H1 (cell line): ENCODE results near the gene HDGFL3. TPM values are rescaled to one million over a fixed set of nuclear protein-coding genes. Genes with fewer than 3 reads are reported as not detected.

Source experiments
- CTCF ChIA-PET: fragments of 300-600 bp; sonication (Branson Sonifier 250); formaldehyde crosslinking; loops from one replicate; lab custom pipeline; 2021; ENCODE audit not compliant: partially characterized antibody; lab: Charles Lee
- POLR2A ChIA-PET: fragments of 300-600 bp; sonication (Branson Sonifier 250); formaldehyde crosslinking; loops from one replicate; lab custom pipeline; 2021; ENCODE audit warnings: inconsistent platforms; ENCODE audit not compliant: partially characterized antibody; lab: Charles Lee
- DNase-seq, 2 experiments: peaks; one replicate each; pipeline versions ENCODE4 v3.0.0 to v3.0.0-alpha.2; 2010 to 2022; ENCODE audit warnings: low spot score in 2 of 2, low read depth in 1 of 2, mixed read lengths in 1 of 2
- FAIRE-seq: peaks from 2 replicates; lab custom pipeline; 2011; peaks lifted over from hg19 to GRCh38; lab: Jason Lieb, UNC
- H2AFZ ChIP-seq: 2 replicates; pipeline ENCODE4 v1.8.1; 2012; ENCODE audit warnings: low read length, inconsistent platforms
- H2AK5ac ChIP-seq: 2 replicates; pipeline ENCODE4 v1.6.1; 2013; ENCODE audit warnings: low read depth, low read length
- H2BK120ac ChIP-seq: replicated peaks from 2 replicates; pipeline ENCODE3; 2013; ENCODE audit warnings: low read depth, low read length, inconsistent platforms
- H2BK12ac ChIP-seq: 2 replicates; pipeline ENCODE4 v1.6.1; 2013; ENCODE audit warnings: low read depth, low read length
- H2BK15ac ChIP-seq: 2 replicates; pipeline ENCODE4 v1.6.1; 2013; ENCODE audit warnings: low read length
- H2BK20ac ChIP-seq: 2 replicates; pipeline ENCODE4 v1.6.1; 2013; ENCODE audit warnings: low read length
- H2BK5ac ChIP-seq: 2 replicates; pipeline ENCODE4 v1.6.1; 2013; ENCODE audit warnings: low read depth, low read length
- H3K14ac ChIP-seq: 2 replicates; pipeline ENCODE4 v1.6.1; 2013; ENCODE audit warnings: inconsistent platforms; ENCODE audit not compliant: insufficient read length
- H3K18ac ChIP-seq: 2 replicates; pipeline ENCODE4 v1.6.1; 2013; ENCODE audit warnings: low read length; ENCODE audit errors: extremely low read depth
- H3K23ac ChIP-seq: 2 replicates; pipeline ENCODE4 v1.6.1; 2013; ENCODE audit warnings: inconsistent platforms; ENCODE audit not compliant: insufficient read length
- H3K23me2 ChIP-seq: 2 replicates; pipeline ENCODE4 v1.6.1; 2013; ENCODE audit warnings: low read depth, low read length
- H3K27ac ChIP-seq: 2 replicates; pipeline ENCODE4 v1.6.1; 2011; ENCODE audit warnings: low read depth, low read length, inconsistent platforms
- H3K27me3 ChIP-seq, 4 experiments: replicated peaks in 1 of 4; 1 replicate in 1 of 4; 2 replicates in 3 of 4; pipeline versions ENCODE4 v1.6.1 to v1.8.1; 2011 to 2013; ENCODE audit warnings: low read length in 3 of 4, mild to moderate bottlenecking in 3 of 4, inconsistent platforms in 2 of 4, mixed read lengths in 2 of 4, moderate library complexity in 1 of 4; ENCODE audit not compliant: control insufficient read depth in 3 of 4, insufficient read depth in 3 of 4; ENCODE audit errors: extremely low read depth in 1 of 4
- H3K36me3 ChIP-seq, 4 experiments: 2 replicates each; pipeline versions ENCODE4 v1.6.1 to v1.8.1; 2011 to 2013; ENCODE audit warnings: mild to moderate bottlenecking in 4 of 4, low read length in 3 of 4, moderate library complexity in 2 of 4, control low read depth in 1 of 4, inconsistent platforms in 1 of 4; ENCODE audit not compliant: insufficient read depth in 4 of 4, control insufficient read depth in 2 of 4
- H3K4ac ChIP-seq: replicated peaks from 2 replicates; pipeline ENCODE3; 2013; ENCODE audit warnings: low read length, low read depth, mixed read lengths, inconsistent platforms; ENCODE audit not compliant: insufficient read length
- H3K4me1 ChIP-seq, 4 experiments: replicated peaks in 1 of 4; 1 replicate in 1 of 4; 2 replicates in 3 of 4; pipeline versions ENCODE4 v1.6.1 to v1.8.1; 2011 to 2013; ENCODE audit warnings: low read length in 3 of 4, inconsistent platforms in 2 of 4, mixed read lengths in 1 of 4; ENCODE audit not compliant: insufficient read depth in 4 of 4, control insufficient read depth in 3 of 4
- H3K4me2 ChIP-seq, 2 experiments: 2 replicates each; pipeline versions ENCODE4 v1.6.1 to v1.8.1; 2011 to 2013; ENCODE audit warnings: low read depth in 2 of 2, low read length in 2 of 2, control low read depth in 1 of 2, inconsistent platforms in 1 of 2, mild to moderate bottlenecking in 1 of 2; ENCODE audit not compliant: insufficient read depth in 1 of 2
- H3K4me3 ChIP-seq, 4 experiments: fragments of 200-600, 300-600 bp in 1 of 4; sonication (generic), shearing (Covaris generic), sonication (Bioruptor Twin) in 1 of 4; 2 replicates each; pipeline versions ENCODE4 v1.5.1 to v1.8.1; 2011 to 2016; ENCODE audit warnings: low read length in 4 of 4, low read depth in 3 of 4, control low read depth in 2 of 4, inconsistent platforms in 2 of 4, mild to moderate bottlenecking in 2 of 4, mixed read lengths in 1 of 4, moderate library complexity in 1 of 4; ENCODE audit not compliant: insufficient read depth in 2 of 4; ENCODE audit errors: extremely low read depth in 1 of 4
- H3K56ac ChIP-seq: replicated peaks from 2 replicates; pipeline ENCODE3; 2013; ENCODE audit warnings: low read depth, mild to moderate bottlenecking, mixed read lengths, low read length, inconsistent platforms; ENCODE audit not compliant: insufficient read length
- H3K79me1 ChIP-seq: 2 replicates; pipeline ENCODE4 v1.6.1; 2013; ENCODE audit warnings: low read depth, low read length, control low read depth
- H3K79me2 ChIP-seq, 2 experiments: 2 replicates each; pipeline versions ENCODE4 v1.6.1 to v1.8.1; 2012 to 2013; ENCODE audit warnings: low read length in 2 of 2, mild to moderate bottlenecking in 2 of 2, inconsistent platforms in 1 of 2; ENCODE audit not compliant: insufficient read depth in 2 of 2, control insufficient read depth in 1 of 2
- H3K9ac ChIP-seq, 4 experiments: replicated peaks in 1 of 4; 1 replicate in 1 of 4; 2 replicates in 3 of 4; pipeline versions ENCODE4 v1.6.1 to v1.8.1; 2011 to 2013; ENCODE audit warnings: low read depth in 3 of 4, low read length in 3 of 4, control low read depth in 2 of 4, mild to moderate bottlenecking in 2 of 4, moderate library complexity in 2 of 4, inconsistent platforms in 1 of 4; ENCODE audit errors: extremely low read depth in 1 of 4
- H3K9me3 ChIP-seq, 2 experiments: 2 replicates each; pipeline versions ENCODE4 v1.6.1 to v1.8.1; 2012 to 2013; ENCODE audit warnings: mild to moderate bottlenecking in 2 of 2, moderate library complexity in 2 of 2, control low read depth in 1 of 2, inconsistent platforms in 1 of 2, low read depth in 1 of 2, low read length in 1 of 2, mixed read lengths in 1 of 2; ENCODE audit not compliant: insufficient read depth in 2 of 2
- H4K20me1 ChIP-seq, 2 experiments: replicated peaks in 1 of 2; 2 replicates each; pipeline versions ENCODE3 to v1.8.1; 2011 to 2013; ENCODE audit warnings: inconsistent platforms in 2 of 2, low read length in 2 of 2, mild to moderate bottlenecking in 1 of 2; ENCODE audit not compliant: insufficient read depth in 2 of 2, control insufficient read depth in 1 of 2
- H4K5ac ChIP-seq: 2 replicates; pipeline ENCODE4 v1.6.1; 2013; ENCODE audit warnings: low read length, low read depth, mixed read lengths, inconsistent platforms; ENCODE audit not compliant: insufficient read length
- H4K8ac ChIP-seq: 2 replicates; pipeline ENCODE4 v1.8.0; 2013; ENCODE audit warnings: mild to moderate bottlenecking, moderate library complexity, low read length, inconsistent platforms; ENCODE audit not compliant: insufficient read depth; ENCODE audit errors: extremely low read depth
- H4K91ac ChIP-seq: replicated peaks from 2 replicates; pipeline ENCODE3; 2013; ENCODE audit warnings: low read length, mixed read lengths, inconsistent platforms; ENCODE audit not compliant: insufficient read length
- CREB1 ChIP-seq: IDR thresholded peaks from 2 replicates; pipeline ENCODE4 v1.6.1; 2012; ENCODE audit warnings: inconsistent platforms
- NRF1 ChIP-seq: IDR thresholded peaks from 2 replicates; pipeline ENCODE4 v1.6.1; 2011; ENCODE audit warnings: mild to moderate bottlenecking, low read depth, low read length, improper control_type of control experiment
- SP2 ChIP-seq: IDR thresholded peaks from 2 replicates; pipeline ENCODE4 v1.6.1; 2012; ENCODE audit warnings: mild to moderate bottlenecking, low read length, inconsistent platforms
- SRF ChIP-seq: IDR thresholded peaks from 2 replicates; pipeline ENCODE4 v1.6.1; 2011; ENCODE audit warnings: mild to moderate bottlenecking, low read depth, low read length, moderate library complexity
- YY1 ChIP-seq: IDR thresholded peaks from 2 replicates; pipeline ENCODE4 v1.6.1; 2011; ENCODE audit warnings: low read depth, mild to moderate bottlenecking, low read length
- WGBS, 2 experiments: shearing (Covaris generic) in 1 of 2; methylation state at CpG; one replicate each; pipeline versions ENCODE4 v1.1.6 to v1.1.7; 2013 to 2015; ENCODE audit warnings: low lambda C conversion rate in 2 of 2, mixed read lengths in 2 of 2, inconsistent platforms in 1 of 2, low coverage in 1 of 2, missing lambda C conversion rate in 1 of 2; ENCODE audit not compliant: insufficient replicate concordance in 2 of 2, insufficient coverage in 1 of 2, insufficient read length in 1 of 2; ENCODE audit errors: extremely low coverage in 1 of 2, missing lambda C conversion rate in 1 of 2; 5-methylcytosine and 5-hydroxymethylcytosine counted together
- polyA plus RNA-seq, 7 experiments: library from polyadenylated mRNA; depleted of rRNA in 3 of 7; stranded (reverse) in 5 of 7; unstranded in 2 of 7; fragments of >200 nt in 5 of 7; fragments of 200-250 nt in 2 of 7; gene quantifications; 1 replicate in 5 of 7; 2 replicates in 1 of 7; 4 replicates in 1 of 7; pipeline versions ENCODE4 v1.2.1 to v1.2.3, GENCODE V29; 2011 to 2013; ENCODE audit warnings: missing spikeins in 2 of 7, mixed read lengths in 2 of 7
- total RNA-seq: library from RNA; stranded (reverse); fragmentation: NEBNext Ultra II Directional; extraction: Animal tissue kit (Norgen Biotek cat#: 25700); gene quantifications from 2 replicates; pipeline ENCODE4 v1.2.1, GENCODE V29; 2021

Gene HDGFL3
- total and polyA plus RNA-seq, 2 of the 8 experiments (the other 6 are each of a cell fraction or from before 2014, with no cell fraction given) = 14.1 to 149 TPM

- H3K9ac ChIP-seq = no peak overlapping the region
- H4K5ac ChIP-seq = no peak overlapping the region
- no peaks in the 10 kb centered on the region for H4K20me1 ChIP-seq
- no peak for TF ChIP-seq SRF
- no peak for TF ChIP-seq NRF1
- no peak for TF ChIP-seq SP2
- TF ChIP-seq YY1 = no peak
- no peak for TF ChIP-seq CREB1
- H3K14ac ChIP-seq = no peak overlapping the region
- CTCF ChIA-PET = interaction anchor here (0.6 kb wide), 1 partner anchor 192 kb away, joined by 3 read pairs; no protein-coding TSS in a partner anchor
- no peak overlapping the region for H2AFZ ChIP-seq
- no peak for DNase-seq
- H3K56ac ChIP-seq = no peak overlapping the region
- no peak overlapping the region for H2AK5ac ChIP-seq
- H4K8ac ChIP-seq = no peak overlapping the region
- H2BK20ac ChIP-seq = no peak overlapping the region
- POLR2A ChIA-PET = interaction anchor here (0.7 kb wide), 1 partner anchor 18 kb away, joined by 3 read pairs; no protein-coding TSS in a partner anchor
- no peak overlapping the region for H2BK15ac ChIP-seq
- H3K4me2 ChIP-seq = no peak overlapping the region
- no peak for FAIRE-seq
- no peak overlapping the region for H2BK5ac ChIP-seq
- H3K4ac ChIP-seq = no peak overlapping the region
- no peak overlapping the region for H4K91ac ChIP-seq
- H3K79me1 ChIP-seq = no peaks in the 10 kb centered on the region
- H3K36me3 ChIP-seq = no peaks in the 10 kb centered on the region
- no peak overlapping the region for H2BK120ac ChIP-seq
- WGBS, 2 experiments = 88% methylated on average over 4 of the region's 4 CpGs; no CpG with 5 or more reads in 1 of the 2 experiments
- no peaks in the 10 kb centered on the region for H3K9me3 ChIP-seq
- H3K18ac ChIP-seq = no peak overlapping the region
- H3K27ac ChIP-seq = no peak overlapping the region
- H3K27me3 ChIP-seq = no peaks in the 10 kb centered on the region
- no peaks in the 10 kb centered on the region for H3K23me2 ChIP-seq
- H3K4me3 ChIP-seq = no peak overlapping the region
- no peak overlapping the region for H2BK12ac ChIP-seq
- no peaks in the 10 kb centered on the region for H3K79me2 ChIP-seq
- H3K23ac ChIP-seq = no peak overlapping the region
- H3K4me1 ChIP-seq = no peaks in the 10 kb centered on the region
Measured at GRCh38 chr15:83090465-83090864, 117.2 kb downstream of the HDGFL3 start.
